ENCODE measurements around the gene ERBB4.

ERBB4 gene

GRCh38 chr2:212083492-212083891, 455.1 kb downstream of the ERBB4 start:
- no peak for DNase-seq (ENCODE audit: low read depth in 2 of 2)

DNA sequence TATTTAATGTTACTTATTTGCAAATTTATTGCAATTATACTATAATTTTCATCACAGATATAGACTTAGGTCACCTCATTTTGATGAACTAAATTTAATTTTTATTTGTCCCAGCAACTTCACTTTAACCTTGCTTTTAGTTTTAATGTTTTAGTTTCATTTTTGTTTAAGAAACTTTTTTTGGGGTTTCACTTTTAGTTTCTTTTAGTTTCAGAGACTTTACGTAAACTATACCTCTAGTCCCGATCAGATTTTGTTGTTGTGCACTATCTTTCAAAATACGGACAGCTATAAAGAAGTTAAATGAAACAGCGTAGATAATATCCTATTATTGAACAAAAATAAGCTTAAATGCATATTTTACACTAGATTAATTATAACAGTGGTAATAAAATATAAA, 460.5 kb downstream of the ERBB4 start:
- no peak for DNase-seq (ENCODE audit: low read depth in 2 of 2)

- DNase-seq (ENCODE audit: low read depth in 2 of 2) = no peak
Observed at GRCh38 chr2:212076456-212076855, 462.1 kb downstream of the ERBB4 start.

DNA sequence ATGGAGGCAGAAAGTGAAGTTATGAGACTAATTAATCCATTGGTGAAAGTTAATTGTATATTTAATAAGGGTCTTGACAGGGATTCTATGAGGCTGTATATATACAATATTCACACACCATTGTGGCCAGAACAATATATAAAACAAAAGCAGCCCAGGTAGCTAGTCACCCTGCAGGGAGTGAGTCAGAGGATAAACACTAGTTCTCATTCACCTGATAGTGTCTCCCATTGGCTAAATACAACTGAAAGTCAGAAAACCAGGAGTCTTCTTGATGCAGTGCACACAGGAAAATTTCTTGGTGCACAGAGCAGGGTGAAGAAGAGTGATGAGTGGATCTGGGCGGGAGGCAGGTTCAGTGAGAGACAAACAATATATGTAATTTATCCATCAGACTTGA, 465.2 kb downstream of the ERBB4 start:
- no peak for DNase-seq (ENCODE audit: low read depth in 2 of 2)

GRCh38 chr2:212066546-212066945, 472.1 kb downstream of the ERBB4 start:
- DNase-seq (ENCODE audit: low read depth in 2 of 2) = no peak

DNA sequence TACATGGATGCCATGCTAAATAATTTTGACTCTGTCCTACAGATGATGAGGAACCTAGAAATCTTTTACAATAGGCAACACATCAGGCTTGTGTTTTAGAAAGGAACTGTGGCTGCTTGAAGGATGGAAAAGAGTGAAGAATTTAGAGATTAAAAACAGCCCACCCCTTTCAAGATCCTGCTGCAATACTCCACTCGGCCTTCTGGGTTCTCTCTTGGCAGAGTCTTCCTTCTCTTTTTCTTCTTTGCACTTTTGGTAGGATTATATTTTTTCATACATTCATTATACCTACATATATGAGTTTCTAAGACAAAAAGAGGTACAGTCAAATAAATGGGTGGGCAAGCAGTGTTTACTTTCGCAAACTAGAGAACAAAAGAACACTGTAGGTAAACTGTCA, 474.3 kb downstream of the ERBB4 start:
- no peak for DNase-seq (ENCODE audit: low read depth in 2 of 2)

DNA sequence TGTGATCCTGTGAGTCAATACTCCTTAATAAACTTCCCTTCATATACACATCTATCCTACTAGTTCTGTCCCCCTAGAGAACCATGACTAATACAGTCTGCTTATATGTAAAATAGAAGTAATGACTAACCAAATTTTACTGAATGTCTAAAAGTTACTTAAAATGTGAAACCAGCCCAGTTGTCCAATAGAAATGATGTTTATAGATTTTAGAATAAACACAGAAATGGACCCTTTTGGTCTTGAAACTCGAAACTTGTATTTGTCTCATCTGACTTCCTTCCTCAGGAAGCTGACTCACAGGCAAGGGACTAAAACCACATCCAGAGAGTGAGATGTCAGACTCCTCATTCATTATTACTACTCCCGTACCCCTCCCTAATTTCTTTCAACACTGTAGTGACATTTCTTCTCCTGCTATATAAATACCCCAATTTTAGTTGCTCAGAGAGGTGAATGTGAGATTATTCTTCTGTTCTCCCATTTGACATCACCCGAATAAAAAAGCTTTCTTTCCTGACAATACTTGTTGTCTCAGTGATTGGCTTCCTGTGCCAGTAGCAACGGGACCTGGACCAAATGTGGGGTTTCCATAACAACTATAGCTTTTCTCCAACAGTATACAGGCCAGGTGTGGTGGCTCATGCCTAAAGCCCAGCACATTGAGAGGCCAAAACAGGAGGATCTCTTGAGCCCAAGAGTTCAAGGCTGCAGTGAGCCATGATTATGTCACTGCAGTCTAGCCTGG, 486.0 kb downstream of the ERBB4 start:
- no peak for DNase-seq (ENCODE audit: low read depth in 2 of 2)

- DNase-seq (ENCODE audit: low read depth in 2 of 2) = no peak
Observed at GRCh38 chr2:212050871-212051270, 487.7 kb downstream of the ERBB4 start.

DNA sequence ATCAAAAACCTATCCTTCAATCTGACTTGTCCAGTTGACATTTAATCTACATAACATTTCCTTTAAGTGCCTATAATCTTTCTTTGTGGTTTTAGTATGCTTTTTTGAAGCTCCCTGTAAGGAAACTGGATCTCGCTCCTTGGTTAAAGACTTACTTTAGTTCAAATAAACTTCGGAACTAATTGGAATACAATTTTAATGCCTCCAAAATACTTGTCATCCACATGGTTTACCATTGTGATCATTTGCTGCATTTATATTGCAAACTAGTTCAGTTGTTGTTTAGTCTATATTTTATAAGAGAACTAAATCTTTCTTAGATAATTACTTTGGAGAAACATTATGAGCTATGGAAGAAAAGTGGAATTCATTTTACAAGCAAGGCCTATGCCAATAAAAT, 496.0 kb downstream of the ERBB4 start:
- DNase-seq (ENCODE audit: low read depth in 2 of 2) = no peak

GRCh38 chr2:212037062-212037461, 501.5 kb downstream of the ERBB4 start:
- no peak for DNase-seq (ENCODE audit: low read depth in 2 of 2)

GRCh38 chr2:212034841-212035585, 503.6 kb downstream of the ERBB4 start:
- DNase-seq (ENCODE audit: low read depth in 2 of 2) = no peak

GRCh38 chr2:212033888-212034287, 504.7 kb downstream of the ERBB4 start:
- no peak for DNase-seq (ENCODE audit: low read depth in 2 of 2)

- DNase-seq (ENCODE audit: low read depth in 2 of 2) = no peak
Observed at GRCh38 chr2:212032536-212033219, 505.9 kb downstream of the ERBB4 start.

DNA sequence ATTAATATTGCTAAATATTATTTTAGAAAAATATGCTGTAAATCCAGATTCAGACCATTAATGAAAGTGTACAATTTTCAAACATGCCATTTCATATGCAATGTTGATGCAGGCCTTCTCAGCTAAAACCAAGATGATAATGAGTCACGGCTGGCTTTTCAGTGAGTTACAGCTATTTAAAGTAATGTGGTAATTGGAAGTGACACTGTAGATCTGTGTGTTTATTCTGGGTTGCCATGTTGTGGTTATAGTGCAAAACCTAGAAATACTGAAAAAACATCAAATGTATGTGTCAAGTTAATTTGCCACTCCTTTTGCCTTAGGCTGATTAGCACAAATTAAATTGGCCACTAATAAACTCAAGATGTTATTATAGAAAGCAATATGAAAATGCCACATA, 506.6 kb downstream of the ERBB4 start:
- no peak for DNase-seq (ENCODE audit: low read depth in 2 of 2)

DNA sequence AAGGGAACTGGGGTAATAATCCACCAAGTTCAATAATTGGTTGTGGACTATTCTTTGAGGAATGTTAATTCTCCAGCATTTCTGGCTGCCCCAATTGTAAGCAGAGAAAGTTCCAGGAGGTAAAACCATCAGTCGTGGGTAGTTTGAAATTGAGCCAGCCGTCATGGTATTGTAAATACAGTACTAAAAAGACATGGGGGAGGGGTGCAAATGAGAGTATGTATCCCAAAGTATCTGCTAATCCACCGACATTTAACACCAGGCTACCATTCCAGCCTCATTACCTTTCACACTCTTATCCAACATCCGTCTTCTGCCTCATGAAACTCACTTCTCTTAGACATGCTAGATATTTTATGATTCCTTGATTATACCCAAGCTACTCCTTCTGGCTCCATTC, 507.9 kb downstream of the ERBB4 start:
- no peak for DNase-seq (ENCODE audit: low read depth in 2 of 2)

GRCh38 chr2:212028798-212029394, 509.7 kb downstream of the ERBB4 start:
- DNase-seq (ENCODE audit: low read depth in 2 of 2) = no peak

- no peak for DNase-seq (ENCODE audit: low read depth in 2 of 2)
Observed at GRCh38 chr2:212027681-212028628, 510.6 kb downstream of the ERBB4 start.

DNA sequence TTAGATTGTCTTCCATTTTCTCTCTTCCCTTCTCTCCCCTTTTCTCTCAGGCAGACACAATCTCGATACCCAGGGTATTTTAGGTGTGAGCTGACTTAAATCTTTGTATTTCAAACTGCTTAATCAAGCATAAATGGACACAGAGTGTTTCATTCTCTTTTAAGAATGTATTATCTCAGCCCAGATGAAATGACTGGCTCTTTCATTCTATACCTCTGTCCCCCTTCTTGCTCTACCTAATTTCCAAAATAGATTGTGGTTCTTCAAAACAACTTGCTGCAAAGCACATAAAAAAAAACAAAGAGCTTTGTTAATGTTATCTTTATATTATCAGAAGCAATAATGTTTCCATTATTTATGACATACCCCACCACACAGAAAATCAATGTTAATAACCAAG, 514.6 kb downstream of the ERBB4 start:
- DNase-seq (ENCODE audit: low read depth in 2 of 2) = no peak

- DNase-seq (ENCODE audit: low read depth in 2 of 2) = no peak
Observed at GRCh38 chr2:212022966-212023365, 515.6 kb downstream of the ERBB4 start.

GRCh38 chr2:212021947-212022346, 516.7 kb downstream of the ERBB4 start:
- DNase-seq (ENCODE audit: low read depth in 2 of 2) = no peak

GRCh38 chr2:212015588-212015987, 523.0 kb downstream of the ERBB4 start:
- DNase-seq (ENCODE audit: low read depth in 2 of 2) = no peak

Measured in stimulated activated CD8-positive, alpha-beta memory T cell treated with anti-CD3 and anti-CD28 coated beads, Interleukin-2, amount 100 ng/mL, for 1 hour (primary cell).